G401 (cell line): ENCODE results near the gene FAM89B. TPM values are rescaled to one million over a fixed set of nuclear protein-coding genes. Genes with fewer than 3 reads are reported as not detected.
"Not testable (repeated sequence)": the region's sequence is repeated elsewhere in the genome, so short reads cannot be mapped to it uniquely, and the experiment has no call there.

Source experiments
- DNase-seq: peaks from one replicate; pipeline ENCODE4 v3.0.0-alpha.2; 2015; ENCODE audit warnings: low spot score
- in situ Hi-C: cut with HindIII; loops from 2 replicates; pipeline ENCODE4 v1.10.0; 2016; ENCODE audit warnings: low sequenced_read_pairs, mixed read lengths
- total RNA-seq: library from RNA; depleted of rRNA; stranded (reverse); fragments of >200 nt; shearing (Covaris generic); gene quantifications from 2 replicates; pipeline ENCODE4 v1.2.3, GENCODE V29; 2014; rRNA removed

Gene FAM89B
- total RNA-seq = 28.1 and 58.6 TPM in 2 replicates

- DNase-seq = peak; percentile 89
- in situ Hi-C loops = no loop called here
These were observed at the start of gene FAM89B for GRCh38 chr11:65572356-65573051. FAM89B (plus strand) TSS chr11:65572538; CDS start chr11:65572670, 132 bp downstream.

DNA sequence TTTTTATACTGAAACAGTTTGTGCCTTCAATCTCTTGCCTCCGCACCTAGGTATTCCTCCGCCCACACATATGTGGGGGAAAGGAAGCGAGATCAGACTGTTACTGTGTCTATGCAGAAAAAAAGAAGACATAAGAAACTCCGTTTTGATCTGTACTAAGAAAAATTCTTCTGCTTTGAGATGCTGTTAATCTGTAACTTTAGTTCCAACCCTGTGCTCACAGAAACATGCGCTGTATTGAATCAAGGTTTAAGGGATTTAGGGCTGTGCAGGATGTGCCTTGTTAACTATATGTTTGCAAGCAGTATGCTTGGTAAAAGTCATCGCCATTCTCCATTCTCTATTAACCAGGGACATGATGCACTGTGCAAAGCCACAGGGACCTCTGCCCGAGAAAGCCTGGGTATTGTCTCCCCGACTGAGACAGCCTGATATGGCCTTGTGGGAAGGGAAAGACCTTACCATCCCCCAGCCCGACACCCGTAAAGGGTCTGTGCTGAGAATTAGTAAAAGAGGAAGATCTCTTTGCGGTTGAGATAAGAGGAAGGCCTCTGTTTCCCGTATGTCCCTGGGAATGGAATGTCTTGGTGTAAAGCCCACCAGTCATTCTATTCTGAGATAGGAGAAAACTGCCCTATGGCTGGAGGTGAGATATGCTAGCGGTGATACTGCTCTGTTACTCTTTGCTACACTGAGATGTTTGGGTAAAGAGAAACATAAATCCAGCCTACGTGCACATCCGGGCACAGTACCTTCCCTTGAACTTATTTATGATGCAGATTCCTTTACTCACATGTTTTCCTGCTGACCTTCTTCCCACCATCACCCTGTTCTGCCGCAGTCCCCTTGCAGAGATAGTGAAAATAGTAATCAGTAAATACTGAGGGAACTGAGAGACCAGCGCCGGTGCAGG lies 49.4 kb upstream of the FAM89B start:
- in situ Hi-C loops = loop anchor here (25.0 kb wide), 1 partner anchor 161 kb away; the partner anchor contains the start of gene TIGD3
- not testable (repeated sequence) for DNase-seq

DNA sequence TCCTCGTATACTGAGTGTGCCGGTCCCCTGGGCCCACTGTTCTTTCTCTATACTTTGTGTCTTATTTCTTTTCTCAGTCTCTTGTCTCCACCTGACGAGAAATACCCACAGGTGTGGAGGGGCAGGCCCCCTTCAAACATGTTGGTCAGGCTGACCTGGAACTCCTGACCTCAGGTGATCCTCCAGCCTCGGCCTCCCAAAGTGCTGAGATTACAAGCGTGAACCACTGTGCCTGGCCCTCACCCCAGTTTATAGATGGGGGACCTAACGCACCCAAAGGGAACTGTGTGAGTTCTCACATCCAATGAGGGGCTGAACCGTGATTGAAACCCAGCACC lies 48.7 kb upstream of the FAM89B start:
- in situ Hi-C loops = loop anchor here (25.0 kb wide), 1 partner anchor 161 kb away; the partner anchor contains the start of gene TIGD3
- not testable (repeated sequence) for DNase-seq

DNA sequence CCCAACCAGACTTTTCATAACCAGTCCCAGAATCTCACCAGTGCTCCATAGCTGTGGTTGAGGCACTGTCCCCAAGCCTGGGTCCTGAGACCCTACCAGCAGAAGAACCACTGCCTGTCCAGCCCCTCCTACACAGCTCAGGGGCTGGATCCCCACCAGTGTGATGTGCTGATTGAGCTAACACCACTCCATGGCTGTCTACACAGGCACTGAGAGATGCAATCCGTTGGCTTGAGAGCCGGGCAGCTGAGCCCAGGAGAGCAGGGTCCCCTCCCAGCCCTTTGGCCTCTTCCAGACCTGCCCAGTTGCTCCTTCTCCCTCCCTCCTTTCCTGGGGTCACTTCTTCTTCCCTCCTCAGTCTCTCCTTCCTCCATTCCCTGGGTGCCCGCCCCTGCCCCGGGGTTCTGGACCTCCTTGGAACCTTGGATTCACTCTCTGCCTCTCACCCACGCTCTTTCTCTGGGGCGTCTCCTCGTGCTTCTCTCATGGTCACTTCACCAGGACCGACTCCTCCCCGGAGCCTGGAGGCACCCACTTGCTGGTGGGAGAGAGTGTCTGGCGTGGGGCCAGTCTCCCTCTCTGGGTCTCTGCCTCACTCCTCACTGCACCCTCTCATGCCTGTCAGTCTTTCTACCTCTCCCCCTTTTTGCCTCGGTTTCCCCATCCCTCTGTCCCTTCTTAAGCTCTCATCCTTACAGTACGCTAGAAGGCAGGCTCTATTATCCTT lies 48.2 kb upstream of the FAM89B start:
- DNase-seq = no peak

DNA sequence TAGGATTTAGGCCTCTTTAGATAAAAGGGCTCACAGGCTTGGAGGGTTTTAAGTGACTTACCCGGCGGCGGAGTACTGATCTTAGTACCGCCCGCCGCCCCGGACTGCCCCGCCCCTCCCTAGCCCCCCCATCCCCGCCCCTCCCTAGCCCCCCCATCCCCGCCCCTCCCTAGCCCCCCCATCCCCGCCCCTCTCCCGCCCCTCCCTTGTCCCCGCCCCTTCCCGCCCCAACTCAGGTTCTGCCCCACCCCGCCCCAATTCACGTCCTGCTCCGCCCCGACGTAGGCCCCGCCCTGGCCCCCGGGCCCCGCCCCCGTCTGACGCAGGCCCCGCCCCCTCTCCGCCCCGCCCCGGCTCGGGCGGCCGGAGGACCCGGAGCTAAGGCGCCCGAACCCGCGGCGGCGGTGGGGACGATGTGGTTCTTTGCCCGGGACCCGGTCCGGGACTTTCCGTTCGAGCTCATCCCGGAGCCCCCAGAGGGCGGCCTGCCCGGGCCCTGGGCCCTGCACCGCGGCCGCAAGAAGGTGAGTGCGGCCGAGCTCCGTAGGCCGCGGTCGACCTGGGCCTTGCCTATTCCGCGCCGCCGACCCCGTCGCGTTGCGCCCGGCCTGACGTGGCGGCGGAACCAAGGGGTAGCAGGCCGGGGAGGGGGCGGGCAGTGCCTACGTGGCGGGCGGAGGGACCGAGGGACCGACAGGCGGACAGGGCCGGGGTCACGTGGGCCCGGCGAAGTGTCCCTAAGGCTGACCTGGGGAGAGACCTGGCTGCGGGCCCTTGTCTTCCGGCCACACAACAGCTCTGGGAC lies 47.4 kb upstream of the FAM89B start, which contains the start of gene SCYL1:
Gene SCYL1, plus strand, starts transcription at position 343 of the 805 bp plus-strand sequence. Its CDS starts 71 bp downstream, at position 414.
- DNase-seq = peak; percentile 90
- in situ Hi-C loops = loop anchor here (25.0 kb wide), 1 partner anchor 163 kb away; the partner anchor contains the start of gene TIGD3

More for the DNA sequence above, 48.2 kb upstream of the FAM89B start:
- in situ Hi-C loops = loop anchor here (25.0 kb wide), 1 partner anchor 162 kb away; the partner anchor contains the start of gene TIGD3

DNA sequence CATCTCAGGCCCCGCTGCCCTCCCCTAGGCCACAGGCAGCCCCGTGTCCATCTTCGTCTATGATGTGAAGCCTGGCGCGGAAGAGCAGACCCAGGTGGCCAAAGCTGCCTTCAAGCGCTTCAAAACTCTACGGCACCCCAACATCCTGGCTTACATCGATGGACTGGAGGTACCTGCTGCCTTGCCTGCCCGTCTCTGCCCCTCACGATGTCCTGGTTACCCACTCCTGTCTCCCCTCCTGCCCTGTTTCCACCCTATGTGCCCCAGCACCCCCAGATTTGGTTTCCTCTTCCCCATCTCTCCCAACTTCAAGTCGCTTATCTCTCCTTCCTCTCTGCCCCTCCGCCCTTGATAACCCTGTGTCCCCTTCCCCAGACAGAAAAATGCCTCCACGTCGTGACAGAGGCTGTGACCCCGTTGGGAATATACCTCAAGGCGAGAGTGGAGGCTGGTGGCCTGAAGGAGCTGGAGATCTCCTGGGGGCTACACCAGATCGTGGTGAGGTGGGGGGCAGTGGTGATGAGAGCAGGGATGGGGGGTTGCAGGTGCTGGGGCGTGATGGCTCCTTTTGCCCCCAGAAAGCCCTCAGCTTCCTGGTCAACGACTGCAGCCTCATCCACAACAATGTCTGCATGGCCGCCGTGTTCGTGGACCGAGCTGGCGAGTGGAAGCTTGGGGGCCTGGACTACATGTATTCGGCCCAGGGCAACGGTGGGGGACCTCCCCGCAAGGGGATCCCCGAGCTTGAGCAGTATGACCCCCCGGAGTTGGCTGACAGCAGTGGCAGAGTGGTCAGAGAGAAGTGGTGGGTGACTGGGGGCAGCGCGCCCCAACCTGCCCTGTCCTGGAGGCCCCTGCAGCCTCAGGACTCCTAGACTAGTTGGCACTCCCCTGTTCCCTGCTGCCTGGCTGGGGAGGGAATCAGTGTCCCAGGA lies 46.5 kb upstream of the FAM89B start:
- in situ Hi-C loops = no loop called here
- DNase-seq = no peak

GRCh38 chr11:65526744-65527143 lies 45.6 kb upstream of the FAM89B start:
- no peak for DNase-seq
- in situ Hi-C loops = no loop called here

DNA sequence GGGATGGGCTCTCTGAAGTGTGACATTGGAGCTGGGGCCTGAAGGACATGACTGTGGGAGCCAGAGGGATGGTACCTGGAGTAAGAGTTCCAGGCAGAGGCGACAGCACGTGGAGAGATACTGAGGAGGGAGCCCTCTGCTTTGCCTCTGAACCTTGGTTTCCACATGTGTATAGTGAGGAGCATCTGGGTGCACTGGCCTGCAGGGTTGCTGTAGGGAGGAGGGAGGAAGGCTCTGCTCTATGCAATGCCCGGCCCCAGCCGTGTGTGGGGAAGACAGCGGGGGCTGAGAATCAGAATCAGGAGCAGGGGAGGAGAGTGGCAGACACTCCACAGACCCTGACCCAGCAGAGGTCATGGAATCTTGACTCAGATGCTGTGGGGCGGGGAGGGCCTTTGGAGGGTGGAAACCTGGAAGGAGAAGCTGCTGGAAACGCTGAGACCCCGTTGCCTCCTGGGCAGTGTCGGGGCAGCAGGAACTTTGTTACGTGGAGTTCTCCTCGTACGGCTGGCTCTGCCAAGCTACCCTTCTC lies 43.5 kb upstream of the FAM89B start:
- in situ Hi-C loops = no loop called here
- no peak for DNase-seq

DNA sequence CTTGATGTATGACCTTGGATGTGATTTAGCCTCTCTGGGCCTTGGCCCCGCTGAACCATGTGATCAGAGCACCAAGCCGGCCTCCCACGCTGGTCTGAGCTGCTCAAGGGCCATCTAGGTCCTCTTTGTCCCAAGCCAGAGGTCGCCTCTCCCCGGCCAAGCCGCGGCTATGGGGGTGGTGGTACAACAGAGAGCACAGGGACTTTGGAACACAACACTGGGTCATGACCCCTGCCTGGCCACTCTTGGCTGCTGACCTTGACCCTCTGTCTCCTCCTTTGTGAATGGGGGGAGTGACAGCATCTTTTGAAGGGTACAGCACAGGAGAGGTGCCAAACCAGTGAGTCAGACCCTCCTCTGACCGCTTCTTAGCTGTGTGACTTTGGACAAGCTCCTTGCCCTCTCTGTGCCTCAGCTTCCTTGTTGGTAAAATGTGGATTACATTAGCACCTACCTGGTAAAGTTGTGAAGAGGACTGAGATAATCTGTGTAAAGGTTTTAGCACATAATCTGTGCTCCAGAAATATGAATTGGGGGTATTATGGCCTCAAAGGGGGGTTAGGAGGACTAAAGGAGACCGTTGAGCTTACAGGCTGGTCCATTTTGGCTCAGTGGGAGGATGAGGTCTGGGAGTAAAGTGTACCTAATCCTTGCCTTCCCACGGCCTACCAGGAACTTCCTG lies 42.7 kb upstream of the FAM89B start:
- in situ Hi-C loops = no loop called here
- DNase-seq = no peak

GRCh38 chr11:65530157-65530496 lies 42.2 kb upstream of the FAM89B start:
- no peak for DNase-seq
- in situ Hi-C loops = no loop called here

- in situ Hi-C loops = no loop called here
- no peak for DNase-seq
These were observed 39.8 kb upstream of the FAM89B start for GRCh38 chr11:65532388-65533064.

GRCh38 chr11:65535102-65535501 lies 37.2 kb upstream of the FAM89B start:
- in situ Hi-C loops = no loop called here

GRCh38 chr11:65536412-65537295 lies 35.7 kb upstream of the FAM89B start:
- no peak for DNase-seq
- in situ Hi-C loops = no loop called here

More at GRCh38 chr11:65535102-65535501, 37.2 kb upstream of the FAM89B start:
- DNase-seq = no peak

DNA sequence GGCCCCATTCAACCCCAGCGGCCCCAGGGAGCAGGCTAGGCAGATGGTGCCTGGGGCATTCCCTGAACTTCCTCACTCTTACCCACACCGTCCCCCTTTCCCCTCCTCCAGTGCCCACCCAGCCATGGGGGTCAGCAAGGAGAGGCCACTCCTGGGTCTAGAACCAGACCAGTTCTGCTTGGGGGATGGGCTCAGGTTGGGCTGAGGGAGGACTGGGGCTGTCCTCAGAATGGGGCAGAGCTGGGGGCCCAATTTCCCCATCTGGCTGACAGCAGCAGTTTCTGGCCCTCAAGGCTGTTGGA lies 35.1 kb upstream of the FAM89B start:
- in situ Hi-C loops = no loop called here

GRCh38 chr11:65537620-65538231 lies 34.6 kb upstream of the FAM89B start:
- no peak for DNase-seq
- in situ Hi-C loops = no loop called here

More for the DNA sequence above, 35.1 kb upstream of the FAM89B start:
- DNase-seq = no peak
